Lower leg skin (tissue), 4 donors: ENCODE measurements around the gene TMEM158. TPM values are rescaled to one million over a fixed set of nuclear protein-coding genes. Genes with fewer than 3 reads are reported as not detected.

Experiments used
- DNase-seq, 2 donors: peaks; one replicate each; pipeline ENCODE4 v3.0.0-alpha.2; 2019; ENCODE audit warnings: low spot score in 2 of 2
- H3K4me3 ChIP-seq: fragments of 200-600 bp; sonication (generic); 2 replicates; pipeline ENCODE4 v1.5.1; 2017; ENCODE audit warnings: mild to moderate bottlenecking, low read depth; ENCODE audit not compliant: poor library complexity, severe bottlenecking
- POLR2A ChIP-seq, 2 donors: fragments of 450-650 bp; IDR thresholded peaks; one replicate each; pipeline ENCODE4 v1.6.1; 2016 to 2017; ENCODE audit warnings: antibody characterized with exemption in 2 of 2, mild to moderate bottlenecking in 1 of 2, moderate library complexity in 1 of 2
- WGBS, 2 donors: methylation state at CpG; one replicate each; pipeline ENCODE4 v1.1.5; 2018; 5-methylcytosine and 5-hydroxymethylcytosine counted together
- intact Hi-C: fragments of 100-400 bp; cut with DNase I; formaldehyde crosslinking; loops from one replicate; pipeline ENCODE4 v1.15.0; 2023; ENCODE audit warnings: low total_unique reads
- total RNA-seq, 4 donors: library from RNA; depleted of rRNA; stranded (reverse); fragments of >200 nt; gene quantifications; one replicate each; pipeline ENCODE4 v1.1.0, GENCODE V29; 2016
- TF ChIP-seq, protein P1 (sequence below), 3 donors: fragments of 450-650 bp; IDR thresholded peaks; one replicate each; pipeline ENCODE4 v1.5.1; 2016; ENCODE audit warnings: antibody characterized with exemption in 3 of 3, mild to moderate bottlenecking in 3 of 3, moderate library complexity in 2 of 3

Gene TMEM158
- 1 to 10 TPM in 3 of 4 donors, under 1 TPM in 1; 0.88 to 4.2 (median 2.7) TPM for total RNA-seq

DNA sequence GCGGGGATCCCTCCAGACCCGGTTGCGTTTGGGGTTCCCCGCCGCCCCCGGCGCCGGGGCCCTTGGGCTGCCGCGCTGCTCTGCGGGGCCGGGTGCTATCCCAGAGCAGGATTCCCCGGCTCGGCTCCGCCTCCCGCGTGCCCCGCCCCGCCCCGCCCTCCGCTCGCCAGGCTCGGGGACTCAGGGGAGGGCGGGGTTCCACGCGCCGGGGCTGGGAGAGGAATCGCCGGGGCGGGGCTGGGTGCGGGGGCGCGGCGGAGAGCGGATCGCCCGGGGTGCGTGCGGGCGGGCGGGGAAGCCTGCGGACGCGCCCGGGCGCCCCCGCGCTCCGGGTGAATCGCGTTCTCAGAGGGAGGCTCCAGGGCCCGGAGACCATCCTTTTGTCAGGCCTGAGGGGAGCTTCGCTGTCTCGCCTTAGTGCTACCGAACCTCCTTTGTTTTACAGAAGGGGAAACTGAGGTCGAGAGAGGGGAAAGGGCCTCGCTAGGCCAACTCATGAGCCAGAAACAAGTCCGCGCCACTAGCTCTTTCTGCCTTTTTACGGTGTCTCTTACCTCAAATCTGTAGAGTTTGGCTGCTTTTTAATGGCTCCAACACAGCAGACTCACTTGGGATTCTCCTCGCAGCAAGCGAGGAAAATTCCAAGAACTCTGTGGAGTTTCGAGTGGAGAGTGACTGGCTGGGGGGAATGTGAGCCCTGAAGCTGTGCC lies at the start of gene TMEM158:
TSS of gene TMEM158 (minus strand) at position 82 of the 710 bp plus-strand sequence. CDS start 260 bp downstream, outside the sequence.
- H3K4me3 ChIP-seq, result peak within 1 kb of the TSS; percentile 25
- peak; percentile 68 to 95 for DNase-seq
- 5 to 7% methylated on average over 19 to 25 of the region's 63 CpGs for WGBS, 2 donors
- TF ChIP-seq, protein P1, sequence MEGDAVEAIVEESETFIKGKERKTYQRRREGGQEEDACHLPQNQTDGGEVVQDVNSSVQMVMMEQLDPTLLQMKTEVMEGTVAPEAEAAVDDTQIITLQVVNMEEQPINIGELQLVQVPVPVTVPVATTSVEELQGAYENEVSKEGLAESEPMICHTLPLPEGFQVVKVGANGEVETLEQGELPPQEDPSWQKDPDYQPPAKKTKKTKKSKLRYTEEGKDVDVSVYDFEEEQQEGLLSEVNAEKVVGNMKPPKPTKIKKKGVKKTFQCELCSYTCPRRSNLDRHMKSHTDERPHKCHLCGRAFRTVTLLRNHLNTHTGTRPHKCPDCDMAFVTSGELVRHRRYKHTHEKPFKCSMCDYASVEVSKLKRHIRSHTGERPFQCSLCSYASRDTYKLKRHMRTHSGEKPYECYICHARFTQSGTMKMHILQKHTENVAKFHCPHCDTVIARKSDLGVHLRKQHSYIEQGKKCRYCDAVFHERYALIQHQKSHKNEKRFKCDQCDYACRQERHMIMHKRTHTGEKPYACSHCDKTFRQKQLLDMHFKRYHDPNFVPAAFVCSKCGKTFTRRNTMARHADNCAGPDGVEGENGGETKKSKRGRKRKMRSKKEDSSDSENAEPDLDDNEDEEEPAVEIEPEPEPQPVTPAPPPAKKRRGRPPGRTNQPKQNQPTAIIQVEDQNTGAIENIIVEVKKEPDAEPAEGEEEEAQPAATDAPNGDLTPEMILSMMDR (IDR thresholded peaks at IDR 0.05), result no peak
- TF ChIP-seq POLR2A (IDR thresholded peaks at IDR 0.05), result no peak
- intact Hi-C loops, result no loop called here

DNA sequence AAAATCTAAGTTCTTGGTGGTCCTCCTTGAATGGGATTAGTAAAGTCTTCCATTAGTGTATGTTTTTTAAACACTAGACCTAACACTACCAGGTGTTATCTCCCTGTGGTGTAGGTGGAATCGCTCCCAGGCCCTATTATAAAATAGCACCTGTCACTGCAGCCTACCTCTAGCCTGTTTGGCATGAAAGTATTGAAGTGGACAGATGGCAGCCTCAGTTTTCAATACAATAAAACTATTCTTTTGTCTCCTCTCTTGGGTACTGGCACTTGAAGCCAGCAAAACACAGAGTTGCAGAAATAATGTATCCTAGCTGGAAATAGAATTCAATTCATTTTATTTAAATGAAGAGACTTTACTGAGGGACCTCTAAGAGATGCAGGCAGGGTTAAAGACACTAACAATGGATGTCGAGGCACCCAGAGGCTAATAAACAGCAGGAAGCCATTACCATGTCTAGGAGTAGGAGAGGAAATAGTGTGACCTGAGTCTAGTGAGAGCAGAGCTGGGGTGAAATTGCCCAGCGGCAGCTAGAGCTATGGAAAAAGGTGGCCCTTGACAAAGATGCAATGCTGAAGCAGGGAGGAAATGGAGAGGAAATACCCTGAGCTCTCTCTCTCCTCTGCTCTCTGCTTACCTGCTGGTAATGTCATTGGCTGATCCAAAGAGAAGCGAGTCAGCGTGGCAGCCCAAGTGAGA lies 49.1 kb upstream of the TMEM158 start:
- 51 to 53% methylated on average over 5 of the region's 5 CpGs for WGBS, 2 donors

DNA sequence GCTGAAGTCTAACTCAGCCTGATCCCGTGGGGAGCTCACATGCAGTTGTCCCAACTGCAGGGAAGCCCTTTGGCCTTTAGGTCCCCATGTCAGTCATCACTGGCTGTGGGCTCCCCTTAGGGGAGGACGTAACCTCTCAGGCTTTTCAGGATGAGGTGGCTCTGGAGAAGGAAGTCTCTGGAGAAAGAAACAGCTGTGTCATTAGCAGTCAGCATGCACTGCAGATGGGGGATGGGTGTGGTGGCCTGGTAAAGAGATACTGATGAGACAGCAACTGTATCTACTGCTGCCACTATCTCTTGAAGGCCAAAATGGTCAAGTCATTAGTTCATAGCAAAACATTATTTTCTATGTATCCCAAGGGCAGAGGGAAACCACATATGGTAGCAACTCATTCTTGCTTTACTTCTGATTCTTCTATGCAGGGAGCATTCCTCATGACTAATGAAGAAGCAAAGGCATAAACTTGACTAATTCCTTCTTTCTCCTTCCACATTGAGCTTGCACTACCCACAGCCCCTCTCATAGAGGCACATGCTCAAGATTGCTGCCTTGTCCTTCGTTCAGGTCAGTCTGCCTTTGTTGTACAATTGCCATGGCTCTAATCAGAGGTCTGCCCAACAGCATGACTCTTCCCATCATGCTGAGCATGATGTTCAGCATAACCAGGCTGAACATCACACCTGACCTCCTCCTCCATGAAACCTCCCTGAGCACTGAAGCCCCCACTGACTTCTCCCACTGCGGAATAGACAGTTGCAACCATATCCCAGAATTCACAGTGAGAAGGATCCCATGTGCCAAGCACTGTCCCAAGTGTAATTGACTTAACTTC lies 47.8 kb upstream of the TMEM158 start:
- DNase-seq, result no peak
- WGBS, 2 donors, result 68 to 79% methylated on average over 4 of the region's 4 CpGs
- intact Hi-C loops, result no loop called here
- TF ChIP-seq, protein P1 (IDR thresholded peaks at IDR 0.05), result no peak
- no peak for TF ChIP-seq POLR2A (IDR thresholded peaks at IDR 0.05)
- no peak overlapping the region for H3K4me3 ChIP-seq

More for the DNA sequence above, 49.1 kb upstream of the TMEM158 start:
- TF ChIP-seq, protein P1 (IDR thresholded peaks at IDR 0.05), result no peak
- no peak for TF ChIP-seq POLR2A (IDR thresholded peaks at IDR 0.05)
- no peak overlapping the region for H3K4me3 ChIP-seq
- intact Hi-C loops, result no loop called here
- no peak for DNase-seq

DNA sequence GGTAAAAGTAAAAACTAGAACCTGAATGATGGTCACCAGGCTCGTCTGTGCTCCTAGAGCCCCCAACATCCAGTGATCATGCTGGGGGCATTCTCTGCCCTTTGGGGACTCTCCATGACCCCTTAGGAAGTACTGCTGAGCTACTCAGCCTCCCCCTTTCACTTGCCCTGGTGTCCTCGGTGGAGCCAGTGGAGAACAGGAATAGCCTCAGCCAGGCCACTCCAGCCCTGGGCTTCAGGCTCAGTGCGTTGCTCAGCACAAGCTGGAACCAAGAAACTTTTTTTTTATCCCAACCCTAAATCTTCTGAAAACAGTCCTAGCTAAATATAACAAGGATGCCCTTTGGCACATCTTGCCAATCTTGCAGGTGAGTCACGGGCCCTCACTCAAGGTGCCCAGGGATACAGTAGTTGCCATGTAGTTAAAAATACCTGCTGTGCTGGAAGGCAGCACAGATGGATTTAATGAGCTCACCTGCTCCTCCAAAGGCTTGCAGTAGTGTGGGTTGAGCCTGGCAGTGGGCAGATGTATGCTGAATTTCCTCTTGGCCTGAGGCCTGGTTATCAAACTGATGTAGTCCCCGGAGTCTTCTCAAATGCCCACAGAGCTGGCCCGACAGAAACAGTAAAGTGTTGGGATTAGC lies 46.9 kb upstream of the TMEM158 start:
- H3K4me3 ChIP-seq, result no peak overlapping the region
- no peak for DNase-seq
- intact Hi-C loops, result no loop called here
- TF ChIP-seq, protein P1 (IDR thresholded peaks at IDR 0.05), result no peak
- no peak for TF ChIP-seq POLR2A (IDR thresholded peaks at IDR 0.05)
- WGBS, 2 donors, result 59 to 67% methylated on average over 6 of the region's 6 CpGs

DNA sequence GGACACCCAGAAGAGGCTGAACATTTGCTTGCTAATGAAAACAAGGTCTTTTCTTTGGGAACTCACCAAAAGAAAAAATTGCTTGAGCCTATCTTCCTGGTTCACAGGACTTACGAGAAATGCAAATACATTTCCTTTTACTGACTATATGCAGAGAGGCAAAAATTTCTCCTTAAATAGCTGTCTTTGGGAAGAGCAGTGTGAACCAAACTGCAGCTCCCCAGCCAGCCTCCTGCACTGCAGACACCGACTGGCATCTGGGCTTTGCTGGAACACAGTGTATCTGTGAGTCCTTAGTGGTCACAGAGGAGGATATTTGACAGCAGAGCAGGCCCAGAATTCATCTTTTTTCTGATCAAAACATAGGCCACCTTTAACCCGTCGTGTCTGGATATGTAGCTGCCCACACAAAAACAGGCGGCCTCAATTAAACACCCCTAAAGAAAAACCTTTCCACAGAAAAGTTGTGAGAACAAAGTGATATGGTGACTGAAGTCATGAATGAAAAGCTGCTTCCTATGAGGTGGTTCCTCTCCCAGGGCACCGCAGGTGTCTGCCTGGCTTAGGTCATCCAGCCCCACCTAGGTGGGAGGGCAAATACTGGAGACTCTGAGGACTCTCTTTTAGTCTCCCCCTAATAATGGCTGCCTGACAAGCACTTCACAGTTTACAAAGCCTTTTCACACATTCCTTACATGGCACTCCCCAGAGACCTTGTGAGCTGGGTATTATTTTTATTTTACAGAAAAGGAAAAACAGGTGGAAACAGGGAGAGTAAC lies 46.1 kb upstream of the TMEM158 start:
- TF ChIP-seq, protein P1 (IDR thresholded peaks at IDR 0.05), result no peak
- no peak for TF ChIP-seq POLR2A (IDR thresholded peaks at IDR 0.05)
- no peak for DNase-seq
- intact Hi-C loops, result no loop called here
- no peak overlapping the region for H3K4me3 ChIP-seq
- 82% methylated on average over 6 of the region's 6 CpGs for WGBS, 2 donors
